GM19395 (cell line): ENCODE results near the gene HINT1.
A peak's percentile ranks its signal among the peaks of the same experiment; 100 is the strongest.
"Not testable (repeated sequence)": the region's sequence is repeated elsewhere in the genome, so short reads cannot be mapped to it uniquely, and the experiment has no call there.

Source experiments
- ATAC-seq: cut with Tn5 transposase; IDR thresholded peaks from one replicate; pipeline ENCODE4 v1.9.1; 2021; ENCODE audit warnings: mild to moderate bottlenecking, moderate library complexity; ENCODE audit not compliant: unreplicated experiment

Gene HINT1

GRCh38 chr5:131171276-131171810, 6.3 kb upstream of the HINT1 start:
- peak; percentile 3 for ATAC-seq

- ATAC-seq: peak; percentile 99
Observed at GRCh38 chr5:131170540-131171275, 5.7 kb upstream of the HINT1 start, which contains the start of gene LYRM7. LYRM7 (plus strand) TSS chr5:131170944; CDS start chr5:131171021, 77 bp downstream.

DNA sequence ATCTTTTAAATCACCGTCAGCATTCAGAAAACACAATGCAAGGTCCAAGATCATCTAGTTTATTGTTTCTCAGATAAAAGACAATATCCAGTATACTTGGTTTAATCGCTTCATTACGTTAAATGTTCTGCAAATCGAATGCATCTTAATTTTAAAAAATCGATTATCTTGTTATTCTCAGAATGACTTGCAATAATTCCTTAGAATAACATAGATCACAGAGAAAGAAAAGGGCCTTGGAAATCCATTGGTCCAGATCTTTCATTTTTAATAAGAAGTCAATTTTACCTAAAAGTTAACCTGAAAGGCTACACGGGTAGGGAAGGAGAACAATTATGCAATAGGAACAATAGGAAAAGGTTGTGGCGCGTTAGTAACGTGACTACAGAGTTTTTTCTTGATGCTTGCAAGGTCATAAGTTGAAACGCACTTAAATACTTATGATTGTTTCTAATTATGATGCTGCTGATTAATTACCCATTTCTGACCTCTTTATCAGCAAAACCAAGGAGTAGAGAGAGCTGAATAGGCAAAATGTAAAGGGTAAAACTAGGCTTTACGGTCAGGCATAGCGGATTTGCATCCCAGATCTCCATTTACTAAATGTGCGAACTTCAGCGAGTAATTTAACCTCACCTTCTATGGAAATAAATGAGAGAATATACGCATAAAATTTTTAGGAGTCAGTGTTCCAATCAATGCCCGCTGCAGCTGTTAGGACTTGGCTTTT, 4.9 kb upstream of the HINT1 start:
- ATAC-seq: no peak

DNA sequence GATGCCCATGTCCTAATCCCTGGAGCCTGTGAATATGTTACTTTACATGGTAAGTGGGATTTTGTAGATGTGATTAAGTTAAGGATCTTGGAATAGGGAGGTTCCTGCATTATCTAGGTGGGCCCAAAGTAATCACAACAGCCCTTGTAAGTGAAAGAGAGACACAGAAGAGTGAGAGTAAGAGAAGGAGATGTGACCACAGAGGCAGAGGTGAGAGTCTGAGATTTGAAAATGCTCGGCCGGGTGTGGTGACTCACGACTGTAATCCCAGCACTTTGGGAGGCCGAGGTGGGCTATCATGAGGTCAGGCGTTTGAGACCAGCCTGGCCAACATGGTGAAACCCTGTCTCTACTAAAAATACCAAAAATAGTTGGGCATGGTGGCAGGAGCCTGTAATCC, 2.6 kb upstream of the HINT1 start:
- ATAC-seq: no peak

DNA sequence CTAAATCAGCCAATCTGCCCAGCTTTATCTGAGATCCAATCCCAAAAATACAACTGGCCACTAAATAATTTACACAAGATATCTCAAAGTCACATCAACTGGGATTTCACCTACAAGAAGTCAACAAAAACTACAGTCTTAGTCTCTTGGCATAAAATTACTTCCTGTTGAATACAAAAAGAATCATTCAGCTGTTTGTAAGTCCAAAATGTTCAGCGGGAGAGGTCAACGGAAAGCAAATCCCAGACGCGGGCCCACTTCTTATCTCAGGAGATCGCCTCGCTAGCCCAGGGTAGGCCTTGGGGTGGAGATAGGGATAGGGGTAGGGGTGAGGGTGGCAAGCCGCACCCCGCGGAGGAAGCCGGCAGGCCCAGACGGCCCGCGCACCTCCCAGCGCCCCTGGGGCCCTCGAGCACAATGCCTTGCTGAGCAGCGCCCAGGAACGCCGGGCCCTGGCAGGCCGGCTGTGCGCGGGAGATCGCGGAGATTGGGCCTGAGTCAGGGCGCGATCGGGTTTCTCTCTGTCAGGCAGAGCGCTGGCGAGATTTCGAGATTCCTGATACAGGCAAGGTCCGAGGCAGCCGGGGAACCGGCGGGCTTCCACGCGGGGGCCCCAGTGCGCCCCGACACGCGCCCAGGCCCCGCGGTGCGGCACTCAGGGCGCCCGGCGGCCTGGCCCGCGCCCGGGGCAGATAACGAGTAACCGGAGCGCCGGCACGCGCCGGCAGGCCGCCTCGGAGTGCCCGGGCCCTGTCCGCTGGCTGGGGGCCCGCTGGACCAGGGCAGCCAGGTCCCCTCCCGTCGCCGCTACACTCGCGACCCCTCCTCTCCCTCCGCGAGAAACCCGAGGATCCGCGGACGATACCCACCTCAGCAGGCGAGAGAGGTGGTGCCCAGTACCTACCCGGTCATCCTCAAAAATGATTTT, 601 bp downstream of the HINT1 start:
- ATAC-seq: peak; percentile 74

DNA sequence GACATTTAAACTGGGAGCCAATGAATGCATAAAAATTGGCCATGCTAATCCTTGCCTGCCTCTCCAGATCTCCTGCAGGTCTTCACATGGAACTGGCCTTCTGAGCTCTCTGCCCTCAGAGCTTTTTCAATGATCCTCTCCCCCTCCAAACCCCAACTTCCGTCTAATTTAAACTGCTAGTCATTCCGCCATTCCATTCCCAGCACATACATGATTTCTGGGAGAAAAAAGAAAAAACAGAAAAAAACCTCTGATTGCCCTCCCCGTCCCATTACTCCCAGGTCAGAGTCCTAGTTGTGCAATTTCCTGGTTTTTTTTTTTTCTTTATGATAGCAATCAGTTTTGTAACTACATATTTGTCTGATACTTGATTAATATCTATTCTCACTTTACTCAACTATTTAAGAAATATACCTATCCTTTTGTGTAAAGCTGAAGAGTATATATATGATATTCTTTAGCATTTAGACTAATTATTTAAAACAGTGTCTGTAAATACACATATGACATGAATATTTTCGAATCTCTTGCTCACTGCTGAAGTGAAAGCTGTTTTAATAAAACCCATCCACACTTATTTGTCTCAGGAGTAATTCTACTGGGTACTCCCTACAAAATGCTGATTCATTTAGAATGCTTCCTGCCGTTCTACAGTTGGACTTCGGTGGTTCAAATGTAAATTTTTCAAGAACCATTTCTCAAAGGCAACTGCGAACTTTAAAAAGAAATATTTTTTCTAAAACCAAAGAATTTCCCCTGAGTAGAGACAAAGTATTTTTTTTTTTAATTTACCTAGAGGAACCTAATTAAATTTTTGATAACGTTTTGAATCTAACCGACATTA, 1.6 kb downstream of the HINT1 start:
- no peak for ATAC-seq

- ATAC-seq: no peak
Observed at GRCh38 chr5:131160134-131160533, 4.9 kb downstream of the HINT1 start.

GRCh38 chr5:131156957-131157356, 8.1 kb downstream of the HINT1 start:
- no peak for ATAC-seq

- no peak for ATAC-seq
Observed at GRCh38 chr5:131156385-131156784, 8.7 kb downstream of the HINT1 start.

DNA sequence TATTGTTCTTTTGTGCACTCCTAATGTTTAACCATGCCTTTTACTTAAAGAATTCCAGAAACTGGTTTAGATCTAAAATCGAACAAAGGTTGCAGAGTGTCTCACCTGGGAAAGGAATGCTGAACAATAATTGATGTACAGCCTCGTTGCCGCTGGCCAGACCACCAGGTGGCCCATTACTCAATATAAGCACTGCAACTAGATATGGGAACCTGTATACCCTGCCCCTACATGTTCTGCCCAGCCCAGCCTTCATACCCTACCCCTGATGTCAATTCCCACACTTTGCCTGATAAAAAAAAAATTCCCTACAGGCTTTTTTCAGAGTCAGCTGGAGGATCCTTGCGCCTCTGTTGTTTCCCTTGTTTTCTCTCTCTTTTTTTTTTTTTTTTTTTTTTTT, 13.8 kb downstream of the HINT1 start:
- no peak for ATAC-seq

GRCh38 chr5:131150408-131150807, 14.6 kb downstream of the HINT1 start:
- ATAC-seq: no peak

DNA sequence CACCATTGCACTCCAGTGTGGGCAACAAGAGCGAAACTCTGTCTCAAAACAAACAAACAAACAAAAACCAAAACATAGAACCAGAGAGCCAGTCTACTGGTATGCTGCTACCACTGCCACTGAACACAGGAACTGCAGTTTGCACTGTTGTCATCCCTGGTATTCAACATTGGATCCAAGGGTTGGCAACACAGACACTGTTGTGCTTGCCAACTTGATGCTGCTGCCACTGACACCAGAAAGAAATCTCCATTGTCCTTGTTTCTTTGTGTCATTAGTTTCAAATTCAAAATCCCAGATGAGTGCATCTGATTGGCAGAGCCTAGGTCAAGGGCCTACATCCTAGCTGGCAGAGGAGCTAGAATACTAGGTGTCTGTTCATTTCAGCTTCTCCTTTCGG, 16.2 kb downstream of the HINT1 start:
- ATAC-seq: no peak

DNA sequence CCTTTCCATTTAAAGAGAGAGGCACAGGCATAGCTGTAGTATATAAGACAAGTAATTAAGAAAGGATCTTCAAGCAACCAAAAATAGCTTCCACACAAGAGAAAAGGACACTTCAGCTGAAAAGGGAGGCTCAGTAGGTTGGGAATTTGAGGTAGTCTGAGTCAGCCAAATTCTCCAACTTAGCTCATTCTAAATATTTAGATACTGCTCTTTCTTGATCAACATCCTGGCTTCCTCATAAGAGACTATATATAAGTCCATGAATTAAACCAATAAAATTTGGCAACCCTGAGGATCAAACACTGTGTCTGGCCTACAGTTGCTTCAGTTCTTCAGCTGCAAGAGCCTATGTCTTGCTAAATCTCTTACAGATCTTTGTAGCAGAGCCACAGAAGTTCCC, 17.8 kb downstream of the HINT1 start:
- ATAC-seq: no peak

DNA sequence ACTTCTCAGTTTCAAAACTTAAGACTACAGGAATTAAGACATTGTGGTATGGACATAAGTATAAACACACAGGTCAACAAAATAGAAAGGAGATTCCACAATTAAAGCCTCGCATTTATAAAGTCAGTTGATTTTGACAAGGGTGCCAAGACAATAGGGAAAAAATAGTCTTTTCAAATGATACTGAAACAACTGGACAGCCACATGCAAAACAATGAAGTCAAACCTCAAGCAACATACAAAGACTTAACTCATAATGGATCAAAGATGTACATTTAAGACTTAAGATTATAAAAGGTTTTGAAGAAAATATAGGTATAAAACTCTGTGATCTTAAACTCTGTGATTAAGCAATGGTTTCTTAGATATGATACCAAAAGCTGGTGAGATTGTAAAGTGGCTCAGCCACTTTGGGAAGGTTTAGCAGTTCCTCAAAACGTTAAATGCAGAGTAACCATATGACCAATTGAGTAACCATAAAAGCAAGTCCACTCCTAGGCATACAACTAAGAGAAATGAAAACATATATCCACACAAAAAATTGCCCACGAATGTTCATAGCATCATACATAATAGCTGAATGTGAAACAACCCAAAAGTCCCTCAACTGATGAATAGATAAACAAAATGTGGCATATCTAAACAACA, 22.0 kb downstream of the HINT1 start:
- no peak for ATAC-seq

GRCh38 chr5:131139321-131139720, 25.7 kb downstream of the HINT1 start:
- ATAC-seq: no peak

GRCh38 chr5:131138406-131138805, 26.6 kb downstream of the HINT1 start:
- not testable (repeated sequence) for ATAC-seq

GRCh38 chr5:131133091-131133490, 32.0 kb downstream of the HINT1 start:
- not testable (repeated sequence) for ATAC-seq

DNA sequence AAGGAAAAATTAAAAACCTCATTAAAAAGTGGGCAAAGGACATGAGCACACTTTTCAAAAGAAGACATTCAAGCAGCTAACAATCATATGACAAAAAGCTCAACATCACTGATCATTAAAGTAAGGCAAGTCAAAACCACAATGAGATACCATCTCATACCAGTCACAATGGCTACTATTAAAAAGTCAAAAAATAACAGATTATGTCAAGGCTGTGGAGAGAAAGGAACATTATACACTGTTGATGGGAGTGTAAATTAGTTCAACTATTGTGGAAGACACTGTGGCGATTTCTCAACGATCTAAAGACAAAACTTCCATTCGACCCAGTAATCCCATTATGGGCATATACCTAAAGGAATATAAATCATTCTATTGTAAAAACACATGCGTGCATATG, 35.8 kb downstream of the HINT1 start:
- ATAC-seq: no peak

GRCh38 chr5:131127244-131127643, 37.8 kb downstream of the HINT1 start:
- not testable (repeated sequence) for ATAC-seq

DNA sequence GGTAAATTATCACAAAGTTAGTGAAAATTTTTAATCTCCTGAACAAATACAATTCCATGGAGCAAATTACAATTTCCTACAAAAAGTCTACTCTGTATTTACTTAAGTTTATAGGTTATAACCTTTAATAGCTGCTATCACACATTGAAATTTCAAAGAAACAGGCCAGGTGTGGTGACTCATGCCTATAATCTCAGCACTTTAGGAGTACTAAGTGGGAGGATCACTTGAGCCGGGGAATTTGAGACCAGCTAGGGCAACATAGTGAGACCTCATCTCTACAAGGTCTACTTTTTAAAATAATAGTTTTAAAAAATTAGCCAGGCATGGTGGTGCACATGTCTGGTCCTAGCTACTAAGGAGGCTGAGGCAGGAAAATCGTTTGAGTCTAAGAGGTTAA, 50.3 kb downstream of the HINT1 start:
- ATAC-seq: no peak
